GM21576 (cell line): Measurements from ENCODE around the gene LRSAM1.

Experiments used
- ATAC-seq: cut with Tn5 transposase; IDR thresholded peaks from one replicate; pipeline ENCODE4 v1.9.1; 2021; ENCODE audit warnings: mild to moderate bottlenecking, moderate library complexity; ENCODE audit not compliant: unreplicated experiment

The LRSAM1 gene

GRCh38 chr9:127509261-127509954 is 58.1 kb downstream of the LRSAM1 start:
- no peak for ATAC-seq

GRCh38 chr9:127509955-127510299 is 58.6 kb downstream of the LRSAM1 start:
- no peak for ATAC-seq

- ATAC-seq = no peak
Measured at GRCh38 chr9:127514468-127514867, 63.2 kb downstream of the LRSAM1 start.

GRCh38 chr9:127516835-127517607 is 65.7 kb downstream of the LRSAM1 start:
- ATAC-seq = no peak

- ATAC-seq = no peak
Measured at GRCh38 chr9:127517620-127518019, 66.3 kb downstream of the LRSAM1 start.

DNA sequence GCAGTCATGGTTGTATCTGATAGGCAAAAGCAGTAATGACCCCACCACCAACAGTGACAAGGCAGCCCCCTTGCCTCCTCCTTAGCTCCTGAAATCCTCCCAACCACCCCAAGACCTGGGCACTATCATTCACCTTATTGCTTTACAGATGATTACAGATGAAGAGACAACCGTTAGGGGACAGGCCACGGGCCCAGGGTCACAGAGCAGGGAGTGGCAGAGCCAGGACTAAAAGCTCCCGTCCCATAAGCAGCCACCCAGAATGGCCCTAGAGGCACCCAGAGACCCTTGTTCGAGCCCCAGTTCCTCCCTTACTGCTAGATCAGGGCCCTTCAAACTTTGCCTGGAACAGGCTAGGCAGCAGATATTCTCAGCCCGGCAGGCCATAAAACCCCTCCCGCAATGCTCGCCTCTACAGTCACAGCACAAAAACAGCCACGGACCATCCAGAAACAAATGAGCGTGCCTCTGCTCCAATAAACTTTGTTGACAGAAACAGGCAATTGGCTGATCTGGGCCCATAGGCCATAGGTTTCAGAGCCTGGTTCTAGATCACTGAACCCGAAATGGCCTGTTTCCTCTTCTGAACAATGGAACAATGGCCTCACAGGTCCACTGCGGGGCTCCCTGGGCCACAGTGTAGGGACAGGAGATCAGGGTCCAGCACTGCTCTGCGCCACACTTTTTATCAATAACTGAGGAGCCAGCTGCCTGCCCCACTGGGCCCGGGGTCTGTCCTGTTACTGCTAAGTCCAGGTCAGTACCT is 67.0 kb downstream of the LRSAM1 start:
- no peak for ATAC-seq

DNA sequence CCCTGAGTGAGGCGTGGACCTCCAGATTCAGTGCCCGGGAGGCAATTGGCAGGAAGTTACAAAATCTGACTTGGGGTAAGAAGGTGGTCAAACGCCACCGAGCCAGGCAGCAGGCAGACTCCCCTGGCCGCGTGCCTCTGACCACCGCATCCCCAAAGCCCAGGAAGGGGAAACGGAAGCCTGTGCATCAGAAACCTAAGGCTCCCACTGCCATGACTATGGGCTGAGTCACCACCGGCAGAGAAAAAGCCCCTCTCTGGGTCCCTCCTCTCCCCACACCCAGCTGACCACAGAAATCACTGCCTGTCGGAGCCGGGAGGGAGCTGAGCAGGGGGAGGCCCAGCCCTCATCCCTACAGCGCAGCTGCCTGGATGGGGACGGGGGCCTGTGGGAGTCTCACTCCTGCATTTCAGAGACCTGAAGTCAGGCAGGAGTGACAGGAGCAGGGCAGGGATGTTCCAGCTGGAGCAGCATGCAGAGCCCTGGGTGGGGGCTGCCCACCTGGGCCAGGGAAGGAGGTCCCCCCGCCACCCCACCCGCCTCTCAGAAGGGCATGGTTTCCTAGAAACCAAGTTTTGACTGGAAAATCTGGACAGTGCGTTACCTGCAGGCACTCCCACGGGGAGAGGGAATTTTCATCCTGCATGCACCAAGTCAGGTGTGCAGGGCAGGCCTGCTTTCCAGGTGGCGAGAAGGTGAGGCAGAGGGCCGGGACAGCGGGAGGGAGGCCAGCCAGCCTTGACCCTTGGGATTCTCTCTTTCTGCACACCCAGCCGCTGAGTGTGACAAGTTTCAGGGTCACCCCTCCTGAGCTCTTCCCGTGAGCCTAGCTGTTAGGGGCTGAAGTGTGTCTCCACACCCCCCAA is 68.2 kb downstream of the LRSAM1 start:
- no peak for ATAC-seq

DNA sequence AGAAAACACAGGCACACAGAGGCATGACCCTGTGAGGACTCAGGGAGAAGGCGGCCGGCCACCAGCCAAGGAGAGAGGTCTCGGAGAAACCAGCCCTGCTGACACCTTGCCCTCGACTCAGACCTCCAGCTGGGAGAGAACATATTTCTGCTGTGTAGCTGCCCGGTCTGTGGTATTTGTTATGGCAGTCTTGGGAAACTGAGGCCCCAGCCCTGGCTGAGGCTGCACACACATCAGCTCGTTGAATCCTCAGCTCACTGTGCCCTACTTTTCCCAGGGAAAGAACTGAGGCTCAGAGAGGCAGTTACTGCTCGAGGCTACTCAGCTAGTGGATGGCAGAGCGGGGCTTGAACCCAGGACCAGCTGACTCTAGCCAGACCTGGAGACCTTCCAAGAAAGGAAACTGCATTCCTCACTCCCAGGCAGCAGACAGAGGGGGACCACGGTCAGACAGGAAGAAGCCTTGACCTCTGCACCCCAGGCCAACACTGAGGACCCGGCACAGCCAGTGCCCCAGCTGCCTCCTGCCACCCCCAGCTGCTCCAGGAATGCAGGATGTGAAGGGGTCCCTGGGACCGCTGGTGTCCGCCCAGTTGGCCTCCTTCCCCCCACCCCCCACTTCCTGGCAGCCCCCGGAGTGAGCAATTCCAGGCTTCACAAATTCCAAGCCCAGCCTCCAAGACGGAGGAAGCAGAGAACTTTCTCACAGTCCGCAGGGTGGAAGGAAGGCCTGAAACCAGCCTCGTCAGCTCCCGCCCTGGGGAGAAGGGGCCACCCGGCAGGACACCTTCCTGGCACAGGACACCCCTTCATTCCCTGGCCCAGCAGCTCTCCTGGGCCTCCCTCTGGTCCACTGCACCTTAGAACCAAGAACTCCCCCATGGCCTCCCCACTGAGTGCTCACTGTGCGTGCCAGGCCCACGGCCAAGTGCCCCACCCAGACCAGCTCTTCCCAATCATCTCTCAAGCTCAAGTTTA is 69.9 kb downstream of the LRSAM1 start:
- ATAC-seq = no peak

GRCh38 chr9:127521919-127522304 is 70.6 kb downstream of the LRSAM1 start:
- ATAC-seq = no peak

DNA sequence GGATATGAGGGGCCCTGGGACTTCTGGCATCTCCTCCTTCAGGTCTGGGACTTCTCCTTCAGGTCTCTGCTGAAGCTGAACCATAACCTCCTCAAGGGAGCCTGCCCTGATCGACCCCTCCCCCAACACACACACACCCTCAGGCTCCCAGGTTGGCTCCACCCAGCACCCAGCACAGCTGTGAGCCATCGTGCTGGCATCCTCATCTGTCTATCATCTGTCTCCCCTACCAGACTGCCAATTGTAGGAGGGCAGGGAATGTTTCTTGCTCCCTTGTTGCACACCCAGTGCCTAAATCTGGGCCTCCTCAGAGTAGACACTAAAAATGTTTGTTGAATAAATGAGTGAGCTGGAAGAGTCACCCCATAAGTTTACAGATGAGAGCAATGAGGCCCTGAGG is 71.4 kb downstream of the LRSAM1 start:
- ATAC-seq = no peak

DNA sequence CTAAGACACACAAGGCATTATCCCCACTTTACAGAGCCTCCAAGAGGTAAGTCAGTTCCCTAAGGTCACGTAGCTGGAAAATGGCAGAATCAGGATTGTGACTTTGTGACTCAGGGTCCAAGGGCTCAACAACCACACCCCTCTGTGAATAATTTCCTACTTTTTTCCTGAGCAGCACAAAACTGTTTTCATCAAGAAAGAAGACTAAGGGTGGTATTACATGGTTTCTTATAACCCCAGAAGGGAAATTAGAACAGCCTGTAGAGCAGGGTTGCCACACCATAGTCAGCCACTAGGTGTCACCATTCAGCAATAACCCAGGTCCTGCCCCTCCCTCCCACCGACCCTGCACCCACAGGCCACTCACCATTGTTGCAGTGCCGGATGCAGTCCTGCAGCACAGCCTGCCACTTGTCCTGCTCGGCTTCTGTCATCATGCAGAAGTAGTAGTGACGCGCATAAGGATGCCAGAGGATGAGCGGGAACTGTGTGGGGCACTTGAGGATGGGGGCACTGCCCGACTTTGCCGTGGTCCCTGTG is 72.1 kb downstream of the LRSAM1 start:
- no peak for ATAC-seq

DNA sequence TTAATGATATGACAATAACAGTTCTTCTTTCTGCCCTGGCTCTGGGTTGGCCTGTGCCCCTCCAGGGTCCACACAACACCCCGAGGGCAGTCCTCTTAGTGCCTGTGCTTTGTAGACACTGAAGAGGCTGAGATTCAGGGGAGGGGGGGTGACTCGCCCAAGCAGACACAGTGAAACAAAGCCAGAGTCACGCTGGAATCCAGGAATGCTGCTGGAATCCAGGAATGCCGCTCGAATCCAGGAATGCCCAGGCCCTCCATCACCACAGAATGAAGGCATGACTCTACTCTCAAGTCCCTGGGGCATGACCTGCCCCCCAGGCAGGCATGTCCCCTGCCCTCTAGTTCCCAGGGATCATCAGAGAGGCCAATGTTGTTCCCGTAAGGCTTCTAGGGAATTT is 73.1 kb downstream of the LRSAM1 start:
- ATAC-seq = no peak

DNA sequence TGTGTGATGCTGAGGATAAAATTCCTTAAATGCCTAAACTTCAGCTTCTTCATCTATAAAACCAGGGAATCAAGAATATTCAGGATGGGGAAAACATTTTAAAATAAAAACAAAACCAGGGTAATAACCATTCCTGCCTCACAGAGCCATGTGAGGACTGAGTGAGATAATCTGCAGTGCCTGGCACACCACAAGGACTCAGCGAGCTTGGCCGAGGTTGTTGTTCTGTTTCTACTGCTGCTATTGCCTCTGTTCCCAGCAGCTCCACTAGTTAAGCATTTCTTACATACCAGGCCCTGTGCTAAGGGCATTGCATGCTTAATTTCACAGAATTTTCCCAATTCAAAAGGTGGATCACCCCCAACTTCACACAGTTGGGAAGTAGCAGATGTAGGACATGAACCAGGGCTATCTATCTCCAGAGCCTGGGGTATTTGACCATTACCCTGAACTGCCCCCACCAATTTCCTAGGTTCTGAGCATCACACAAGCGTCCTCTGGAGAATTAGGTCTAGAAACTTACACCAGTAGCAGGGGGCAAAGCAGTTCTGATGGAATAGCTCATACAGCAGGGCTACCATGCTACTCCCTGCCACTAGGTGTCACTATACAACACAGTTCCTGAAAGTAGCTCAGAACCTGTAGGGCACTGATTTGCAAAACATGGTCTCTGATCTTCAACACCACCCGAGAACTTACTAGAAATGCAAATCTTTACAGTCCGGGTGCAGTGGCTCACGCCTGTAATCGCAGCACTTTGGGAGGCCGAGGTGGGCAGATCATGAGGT is 74.3 kb downstream of the LRSAM1 start:
- no peak for ATAC-seq

DNA sequence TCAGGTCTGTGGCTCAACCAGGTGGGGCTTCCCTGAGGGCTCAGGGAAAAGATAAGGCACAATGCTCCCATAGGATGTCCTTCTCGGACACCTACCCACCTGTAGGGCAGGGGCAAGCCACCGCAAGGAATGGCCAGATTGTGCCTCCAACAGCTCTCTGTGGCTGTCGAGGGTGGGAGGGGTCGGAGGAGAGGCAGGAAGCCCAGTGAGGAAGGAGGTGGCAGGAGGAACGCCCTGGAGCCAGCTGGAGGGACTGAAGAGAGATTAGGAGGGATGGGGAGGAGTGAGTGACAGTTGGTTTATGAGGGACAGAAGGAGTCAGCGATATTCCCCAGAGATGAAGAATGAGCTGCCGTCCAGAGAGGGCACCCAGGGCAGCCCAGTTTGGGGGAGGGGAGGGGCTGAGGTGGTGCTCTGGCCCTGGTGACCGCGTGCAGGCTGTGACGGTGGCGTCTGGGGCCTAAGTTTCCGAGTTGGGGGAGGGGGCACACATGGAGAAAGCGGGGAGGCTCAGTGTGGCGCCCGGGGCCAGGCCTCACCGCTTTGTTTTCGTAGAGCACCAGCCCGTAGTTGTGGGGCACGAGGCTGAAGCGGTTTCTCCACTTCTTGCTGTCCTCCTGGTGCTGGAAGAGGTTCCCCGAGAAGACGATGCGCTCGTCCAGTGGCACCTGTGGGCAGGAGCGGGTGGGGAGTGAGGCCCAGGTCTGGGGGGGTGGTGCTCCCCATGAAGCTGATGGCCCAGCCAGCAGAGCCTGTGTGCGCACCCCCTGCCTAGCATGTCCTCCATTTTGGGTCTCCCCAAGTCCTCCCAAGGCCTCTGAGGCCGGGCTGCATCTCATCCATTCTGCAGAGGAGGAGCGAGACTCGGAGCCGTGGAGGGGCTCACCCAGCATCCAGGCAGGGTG is 75.6 kb downstream of the LRSAM1 start:
- no peak for ATAC-seq

GRCh38 chr9:127527560-127528268 is 76.4 kb downstream of the LRSAM1 start:
- no peak for ATAC-seq

GRCh38 chr9:127528422-127529251 is 77.3 kb downstream of the LRSAM1 start:
- ATAC-seq = no peak
